ENCODE data around the gene NFRKB.

GRCh38 chr11:129910360-129910759, 15.0 kb upstream of the NFRKB start:
- TF ChIP-seq CTCF (IDR thresholded peaks at IDR 0.05) = no peak
- no peak for TF ChIP-seq EP300 (IDR thresholded peaks at IDR 0.05; ENCODE audit: low read depth)
- no peak for TF ChIP-seq POLR2AphosphoS5 (IDR thresholded peaks at IDR 0.05)
- no peak for TF ChIP-seq POLR2A (IDR thresholded peaks at IDR 0.05)

Data from transverse colon (tissue), 4 donors.